Stromal cell of bone marrow (primary cell): ENCODE measurements around the gene CHSY1.
"Not testable (repeated sequence)": the region's sequence is repeated elsewhere in the genome, so short reads cannot be mapped to it uniquely, and the experiment has no call there.

ENCODE experiments used
- DNase-seq: peaks from one replicate; pipeline ENCODE4 v3.0.0-alpha.2; 2012; ENCODE audit warnings: low read depth

Gene CHSY1

GRCh38 chr15:101135532-101136166 lies 116.2 kb downstream of the CHSY1 start:
- no peak for DNase-seq

GRCh38 chr15:101134780-101135179 lies 117.1 kb downstream of the CHSY1 start:
- no peak for DNase-seq

GRCh38 chr15:101133751-101134261 lies 118.0 kb downstream of the CHSY1 start:
- no peak for DNase-seq

- DNase-seq = no peak
Measured at GRCh38 chr15:101133181-101133460, 118.7 kb downstream of the CHSY1 start.

GRCh38 chr15:101132390-101133180 lies 119.3 kb downstream of the CHSY1 start:
- no peak for DNase-seq

GRCh38 chr15:101131489-101132389 lies 120.1 kb downstream of the CHSY1 start:
- no peak for DNase-seq

GRCh38 chr15:101129851-101130380 lies 121.9 kb downstream of the CHSY1 start:
- DNase-seq = no peak

- peak; percentile 77 for DNase-seq
Measured at GRCh38 chr15:101128221-101129015, 123.4 kb downstream of the CHSY1 start.

GRCh38 chr15:101127506-101128076 lies 124.3 kb downstream of the CHSY1 start:
- peak; percentile 95 for DNase-seq

- DNase-seq = peak; percentile 39
Measured at GRCh38 chr15:101126618-101127505, 125.0 kb downstream of the CHSY1 start.

- not testable (repeated sequence) for DNase-seq
Measured at GRCh38 chr15:101125881-101126428, 125.9 kb downstream of the CHSY1 start.
